ENCODE data around the gene RNF31.

GRCh38 chr14:24189460-24189859 lies 42.2 kb downstream of the RNF31 start:
- TF ChIP-seq, protein P1, sequence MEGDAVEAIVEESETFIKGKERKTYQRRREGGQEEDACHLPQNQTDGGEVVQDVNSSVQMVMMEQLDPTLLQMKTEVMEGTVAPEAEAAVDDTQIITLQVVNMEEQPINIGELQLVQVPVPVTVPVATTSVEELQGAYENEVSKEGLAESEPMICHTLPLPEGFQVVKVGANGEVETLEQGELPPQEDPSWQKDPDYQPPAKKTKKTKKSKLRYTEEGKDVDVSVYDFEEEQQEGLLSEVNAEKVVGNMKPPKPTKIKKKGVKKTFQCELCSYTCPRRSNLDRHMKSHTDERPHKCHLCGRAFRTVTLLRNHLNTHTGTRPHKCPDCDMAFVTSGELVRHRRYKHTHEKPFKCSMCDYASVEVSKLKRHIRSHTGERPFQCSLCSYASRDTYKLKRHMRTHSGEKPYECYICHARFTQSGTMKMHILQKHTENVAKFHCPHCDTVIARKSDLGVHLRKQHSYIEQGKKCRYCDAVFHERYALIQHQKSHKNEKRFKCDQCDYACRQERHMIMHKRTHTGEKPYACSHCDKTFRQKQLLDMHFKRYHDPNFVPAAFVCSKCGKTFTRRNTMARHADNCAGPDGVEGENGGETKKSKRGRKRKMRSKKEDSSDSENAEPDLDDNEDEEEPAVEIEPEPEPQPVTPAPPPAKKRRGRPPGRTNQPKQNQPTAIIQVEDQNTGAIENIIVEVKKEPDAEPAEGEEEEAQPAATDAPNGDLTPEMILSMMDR (IDR thresholded peaks at IDR 0.05): no peak
- TF ChIP-seq ZFX (IDR thresholded peaks at IDR 0.05; ENCODE audit: borderline replicate concordance): no peak

Data from 22Rv1 (cell line).